ENCODE data around the gene TMEM184C.

GRCh38 chr4:147693218-147693617 lies 76.0 kb downstream of the TMEM184C start:
- no peak for TF ChIP-seq CTCF (IDR thresholded peaks at IDR 0.05)
- TF ChIP-seq POLR2AphosphoS5 (IDR thresholded peaks at IDR 0.05; ENCODE audit: insufficient read depth in 1 of 2, low read depth in 1 of 2) = no peak

Data from vagina (tissue), 2 donors.